Measurements from ENCODE around the gene GRIN3A. TPM values are rescaled to one million over a fixed set of nuclear protein-coding genes. Genes with fewer than 3 reads are reported as not detected.

Gene GRIN3A
- total RNA-seq, 1 experiment from 2014 or later: not detected

DNA sequence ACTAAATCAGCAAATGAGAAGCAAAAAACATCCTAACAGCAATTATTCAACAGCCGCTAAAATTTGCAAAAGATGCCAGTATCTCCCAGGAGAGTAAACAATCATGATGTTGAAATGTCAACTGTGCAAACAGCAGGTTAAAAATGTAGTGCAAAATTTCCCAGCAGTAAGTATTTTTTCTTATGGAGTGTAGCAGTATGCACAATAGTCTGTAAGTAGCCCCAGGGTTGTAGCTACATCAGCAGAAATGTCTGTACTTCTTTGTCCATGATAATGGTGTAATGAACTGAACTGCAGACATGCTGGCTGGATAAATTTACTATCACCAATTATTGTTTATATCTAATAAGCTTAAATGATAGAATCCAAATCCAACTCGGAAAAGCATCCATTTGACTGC is 31.4 kb downstream of the GRIN3A start:
- DNase-seq (ENCODE audit: low spot score): no peak
- in situ Hi-C loops (cut with HindIII; ENCODE audit: low sequenced_read_pairs): no loop called here

DNA sequence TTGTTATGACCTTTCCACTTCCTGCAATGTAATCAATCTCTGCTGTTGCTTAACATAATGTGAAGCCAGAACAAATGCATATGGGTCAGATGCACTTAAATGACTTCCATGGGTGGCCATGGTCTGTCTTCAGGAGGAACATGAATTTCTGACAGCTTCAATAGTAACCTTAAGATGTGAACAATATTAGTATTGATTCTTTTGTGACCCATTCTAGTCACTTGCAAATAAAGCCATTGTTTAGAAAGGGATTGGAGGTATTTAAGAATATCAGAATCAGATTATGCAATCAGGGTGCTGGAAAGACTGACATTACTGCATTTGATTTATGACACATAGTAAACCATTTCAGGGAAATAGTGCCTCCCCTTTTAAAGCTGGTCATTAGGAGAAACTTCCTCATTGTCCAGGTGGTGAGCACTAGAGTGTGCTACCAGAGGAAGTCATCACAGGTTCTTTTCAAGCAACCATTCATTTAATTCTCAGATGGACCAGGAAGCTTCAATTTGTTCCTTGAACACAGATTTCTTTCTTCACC is 32.1 kb downstream of the GRIN3A start:
- in situ Hi-C loops (cut with HindIII; ENCODE audit: low sequenced_read_pairs): no loop called here
- DNase-seq (ENCODE audit: low spot score): no peak

DNA sequence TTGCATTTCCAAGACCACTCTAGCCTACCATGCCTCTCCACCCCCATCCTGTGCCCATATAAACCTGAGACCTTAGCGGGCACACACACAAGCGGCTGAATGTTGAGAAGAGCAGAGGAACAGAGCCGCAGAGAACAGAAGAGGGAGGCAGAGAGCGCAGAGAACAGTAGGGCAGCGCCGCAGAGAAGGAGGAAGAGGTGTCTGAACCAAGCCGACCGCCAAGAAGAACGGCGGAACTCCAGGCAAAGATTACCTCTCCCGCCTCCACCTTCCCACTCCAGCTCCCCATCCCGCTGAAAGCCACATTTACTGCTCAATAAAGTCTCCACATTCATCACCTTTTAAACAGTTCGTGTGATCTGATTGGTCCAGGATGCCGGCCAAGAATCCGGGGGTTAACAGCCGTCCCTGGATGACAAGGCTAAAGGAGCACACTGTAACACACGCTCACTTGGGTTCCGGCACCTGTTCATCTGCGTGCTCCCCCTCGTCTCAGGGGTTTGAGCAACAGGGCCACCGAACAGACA is 33.2 kb downstream of the GRIN3A start:
- DNase-seq (ENCODE audit: low spot score): peak; percentile 36
- in situ Hi-C loops (cut with HindIII; ENCODE audit: low sequenced_read_pairs): no loop called here

DNA sequence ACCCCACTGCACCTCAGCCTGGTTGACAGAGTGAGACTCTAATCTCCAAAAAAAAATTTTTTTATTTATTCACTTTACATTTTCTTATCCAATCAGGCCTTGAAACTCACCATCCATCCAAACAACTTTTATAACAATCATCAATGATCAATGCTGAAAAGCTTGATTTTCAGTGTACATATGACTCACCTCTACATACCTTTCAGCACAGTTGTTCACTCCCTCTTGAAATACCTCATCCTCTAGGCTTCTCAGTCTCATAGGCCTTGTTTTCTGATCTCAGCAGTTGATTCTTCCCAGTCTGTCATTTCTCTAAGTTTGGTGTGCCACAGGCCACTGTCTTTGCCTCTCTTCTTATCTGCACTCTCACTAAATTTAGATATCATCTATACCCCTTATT is 36.2 kb downstream of the GRIN3A start:
- in situ Hi-C loops (cut with HindIII; ENCODE audit: low sequenced_read_pairs): no loop called here
- no peak for DNase-seq (ENCODE audit: low spot score)

DNA sequence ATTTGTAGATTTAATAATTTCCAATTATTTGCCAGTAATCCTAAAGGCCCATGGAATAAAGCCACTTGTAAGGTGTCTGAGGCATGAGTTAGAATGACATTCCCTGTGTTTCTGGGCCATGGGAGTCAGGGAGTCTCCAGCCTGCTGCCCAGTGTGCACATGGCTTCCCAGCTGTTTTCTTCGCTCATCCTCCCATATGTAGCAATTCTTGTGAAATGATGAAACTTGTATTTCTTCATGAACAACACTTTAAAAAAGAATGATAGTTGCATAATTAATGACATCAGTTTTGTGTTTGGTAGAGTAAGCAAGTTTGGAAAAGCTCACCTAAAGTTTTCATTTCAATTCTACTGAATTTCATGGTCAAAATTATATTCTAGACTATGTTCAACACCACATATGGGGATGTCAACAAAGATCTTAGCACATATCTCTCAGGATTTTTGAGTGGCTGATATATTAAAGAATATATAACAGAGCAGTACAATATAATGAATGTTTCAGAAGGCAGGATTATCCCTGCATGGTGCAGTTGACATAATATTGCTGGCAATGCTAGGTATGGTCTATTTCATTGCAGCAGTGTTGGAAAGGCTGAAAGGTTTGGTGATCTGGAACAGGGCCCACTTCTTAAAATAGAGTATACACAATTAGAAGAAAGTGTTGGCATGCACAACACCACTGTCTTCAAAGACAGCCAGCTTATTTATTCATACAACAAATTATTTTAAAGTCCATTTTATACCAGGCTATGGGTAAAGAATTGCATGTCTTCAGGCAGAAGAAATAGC is 44.7 kb downstream of the GRIN3A start:
- DNase-seq (ENCODE audit: low spot score): peak; percentile 17
- in situ Hi-C loops (cut with HindIII; ENCODE audit: low sequenced_read_pairs): no loop called here

DNA sequence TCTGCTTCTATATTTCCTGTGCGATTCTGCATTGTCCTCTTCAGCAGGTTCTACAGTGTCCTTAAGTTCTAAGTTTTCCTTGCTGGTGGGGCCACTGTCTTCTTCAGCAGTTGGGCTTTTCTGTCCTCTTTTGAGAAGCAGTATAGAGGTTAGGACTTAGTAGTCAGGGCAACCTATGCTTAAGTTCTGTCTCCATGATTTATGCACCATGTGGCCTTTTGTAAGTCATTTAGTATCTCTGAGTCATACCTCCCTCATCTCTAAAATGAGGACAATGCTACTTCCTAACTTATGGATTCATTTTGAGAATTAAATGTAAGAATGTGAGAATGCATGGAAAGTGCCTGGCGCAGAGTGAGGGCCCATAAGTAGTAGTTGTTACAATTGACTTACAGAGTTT is 46.8 kb downstream of the GRIN3A start:
- no peak for DNase-seq (ENCODE audit: low spot score)
- in situ Hi-C loops (cut with HindIII; ENCODE audit: low sequenced_read_pairs): no loop called here

DNA sequence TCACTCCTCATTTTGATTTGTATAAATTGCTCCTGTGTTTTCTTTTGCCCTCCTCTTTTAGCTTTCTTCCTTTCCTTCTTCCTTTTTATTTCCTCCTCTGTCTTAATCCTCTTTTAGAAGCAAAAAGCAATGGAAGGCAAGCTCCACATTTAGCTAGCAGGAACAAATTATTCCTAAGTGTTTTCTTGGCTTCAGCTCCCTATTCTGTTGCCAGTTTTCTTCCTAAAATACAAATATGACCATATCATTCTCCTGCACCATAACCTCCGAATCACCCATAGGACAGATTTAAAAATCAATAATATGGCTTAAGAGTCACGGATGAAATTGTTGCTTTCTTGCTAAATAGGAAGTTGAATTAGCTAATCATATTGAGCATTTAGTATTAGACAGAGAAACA is 49.4 kb downstream of the GRIN3A start:
- DNase-seq (ENCODE audit: low spot score): no peak
- in situ Hi-C loops (cut with HindIII; ENCODE audit: low sequenced_read_pairs): no loop called here

DNA sequence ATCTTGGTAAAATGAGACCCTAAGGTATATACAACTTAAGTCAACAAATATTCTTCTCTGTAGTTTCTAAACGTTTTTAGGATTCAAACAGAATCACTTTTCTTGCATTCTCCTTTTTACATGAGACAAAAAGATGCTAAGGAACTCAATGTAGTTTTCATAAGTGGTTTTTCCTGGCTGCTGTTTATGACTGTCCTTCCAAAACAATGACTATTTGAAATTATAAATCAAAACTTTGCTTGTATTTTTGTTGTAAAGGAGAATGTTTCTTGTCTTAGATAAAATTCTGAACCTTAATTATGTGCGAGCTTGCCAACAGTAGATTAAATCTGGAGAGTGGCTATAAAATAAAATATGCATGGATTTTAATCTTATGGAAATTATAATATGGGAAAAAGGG is 53.8 kb downstream of the GRIN3A start:
- DNase-seq (ENCODE audit: low spot score): no peak
- in situ Hi-C loops (cut with HindIII; ENCODE audit: low sequenced_read_pairs): no loop called here

DNA sequence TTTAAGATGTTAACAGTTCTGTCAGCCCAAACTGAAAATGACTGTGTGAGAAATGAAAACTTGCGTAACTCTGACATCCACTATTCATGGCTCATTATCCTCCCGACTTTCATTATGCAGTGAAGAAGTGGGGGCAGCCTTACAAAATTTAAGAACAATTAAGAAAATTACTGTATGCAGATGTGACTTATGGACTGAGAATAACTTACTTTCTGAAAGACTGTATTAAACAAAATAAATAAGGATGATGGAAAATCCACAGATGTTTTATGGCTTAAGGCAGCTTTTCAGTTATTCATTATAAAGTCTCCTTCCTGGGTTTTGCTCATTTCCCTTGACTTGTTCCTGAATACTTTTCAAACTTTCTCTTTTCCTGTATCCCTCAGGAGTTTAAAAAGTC is 55.2 kb downstream of the GRIN3A start:
- in situ Hi-C loops (cut with HindIII; ENCODE audit: low sequenced_read_pairs): no loop called here
- no peak for DNase-seq (ENCODE audit: low spot score)

DNA sequence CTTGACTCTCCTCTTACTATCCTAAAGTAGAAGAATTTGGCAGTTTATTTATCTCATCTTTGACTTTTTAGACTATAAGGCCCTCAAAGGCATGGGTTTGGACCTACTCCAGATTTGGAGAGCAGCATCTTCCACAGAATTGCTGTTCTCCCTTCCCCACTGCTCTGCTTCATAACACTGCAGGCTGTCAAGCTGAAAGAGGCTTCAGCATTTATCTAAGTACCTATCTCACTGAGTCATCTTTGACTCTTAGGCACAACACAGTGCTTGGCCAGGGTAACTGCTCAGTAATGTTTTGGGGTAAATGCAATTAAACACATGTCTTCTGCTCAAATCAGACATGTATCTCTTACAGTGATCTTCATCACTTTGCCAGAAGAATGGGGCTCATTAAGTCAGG is 60.6 kb downstream of the GRIN3A start:
- DNase-seq (ENCODE audit: low spot score): no peak
- in situ Hi-C loops (cut with HindIII; ENCODE audit: low sequenced_read_pairs): no loop called here

DNA sequence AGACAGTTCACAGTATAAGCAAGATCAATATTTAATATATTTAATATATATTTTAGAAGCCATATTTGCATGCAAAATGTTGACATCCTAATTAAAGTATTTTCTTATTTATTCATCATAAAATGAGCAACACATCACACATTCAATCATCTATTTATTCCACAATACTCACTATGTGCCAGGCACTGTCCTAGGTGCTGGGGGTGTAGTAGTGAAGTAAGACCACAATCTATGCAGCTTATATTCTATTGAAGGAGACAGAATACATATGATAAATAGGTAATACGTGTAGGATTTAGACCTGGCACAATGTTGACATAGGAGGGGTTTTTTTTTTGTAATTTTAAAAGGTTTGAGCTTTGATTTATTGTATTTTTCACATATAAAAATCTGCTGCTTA is 63.1 kb downstream of the GRIN3A start:
- DNase-seq (ENCODE audit: low spot score): no peak
- in situ Hi-C loops (cut with HindIII; ENCODE audit: low sequenced_read_pairs): no loop called here

DNA sequence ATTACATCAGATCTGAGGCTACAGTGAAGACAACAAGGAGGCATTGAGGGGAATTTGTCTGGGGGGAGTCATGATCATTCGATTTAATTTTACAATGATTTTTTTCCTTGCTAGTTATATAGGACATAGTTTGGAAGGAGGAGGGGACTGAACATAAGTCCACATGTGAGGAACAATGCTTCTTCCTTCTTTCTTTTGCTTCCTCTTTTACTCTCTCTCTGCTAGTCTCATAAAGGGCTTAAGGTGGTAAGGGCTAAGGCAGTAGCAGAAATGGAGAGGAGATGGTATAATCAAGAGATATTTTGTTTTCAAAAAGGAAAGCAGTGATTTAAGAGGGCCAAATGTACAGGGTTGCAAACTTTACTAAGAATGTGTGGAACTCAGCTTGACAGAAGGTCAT is 64.3 kb downstream of the GRIN3A start:
- DNase-seq (ENCODE audit: low spot score): no peak
- in situ Hi-C loops (cut with HindIII; ENCODE audit: low sequenced_read_pairs): no loop called here

DNA sequence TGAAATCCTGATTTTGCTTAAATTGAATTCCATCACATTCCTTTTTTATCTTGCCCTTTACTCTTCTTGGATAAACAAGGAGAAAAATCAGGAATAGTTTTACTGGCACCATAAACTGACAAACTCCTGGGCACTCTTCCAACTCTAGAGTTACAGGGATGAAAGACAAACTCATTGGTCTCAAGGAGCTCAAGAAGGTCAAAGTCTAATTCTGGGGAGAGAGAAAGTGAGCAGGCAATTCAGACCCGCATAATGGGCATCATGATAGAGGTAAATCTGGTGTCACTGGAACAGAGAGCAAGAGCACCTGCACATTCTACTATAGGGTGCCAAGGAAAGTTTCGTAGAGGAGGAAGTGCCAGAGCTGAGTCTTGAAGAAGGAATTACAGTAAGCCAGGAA is 64.8 kb downstream of the GRIN3A start:
- in situ Hi-C loops (cut with HindIII; ENCODE audit: low sequenced_read_pairs): no loop called here
- no peak for DNase-seq (ENCODE audit: low spot score)

DNA sequence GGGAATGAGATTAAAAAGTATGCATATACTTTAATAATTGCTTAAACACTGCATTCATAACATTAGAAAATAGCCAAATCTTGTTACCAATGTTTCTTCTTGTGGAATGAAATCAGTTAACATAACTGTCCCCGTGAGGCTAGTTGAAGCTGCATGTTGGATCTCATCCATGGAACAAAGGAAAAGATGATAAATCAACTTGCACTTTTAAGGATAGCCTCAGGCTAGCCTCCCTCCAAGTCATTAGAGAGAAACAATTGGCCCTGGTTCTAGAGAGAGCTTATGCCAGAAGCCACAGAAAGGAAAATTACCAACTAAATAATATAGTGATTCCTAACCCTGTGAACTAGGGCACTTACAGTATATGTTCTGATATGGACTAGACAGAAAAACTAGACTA is 66.9 kb downstream of the GRIN3A start:
- no peak for DNase-seq (ENCODE audit: low spot score)
- in situ Hi-C loops (cut with HindIII; ENCODE audit: low sequenced_read_pairs): no loop called here

DNA sequence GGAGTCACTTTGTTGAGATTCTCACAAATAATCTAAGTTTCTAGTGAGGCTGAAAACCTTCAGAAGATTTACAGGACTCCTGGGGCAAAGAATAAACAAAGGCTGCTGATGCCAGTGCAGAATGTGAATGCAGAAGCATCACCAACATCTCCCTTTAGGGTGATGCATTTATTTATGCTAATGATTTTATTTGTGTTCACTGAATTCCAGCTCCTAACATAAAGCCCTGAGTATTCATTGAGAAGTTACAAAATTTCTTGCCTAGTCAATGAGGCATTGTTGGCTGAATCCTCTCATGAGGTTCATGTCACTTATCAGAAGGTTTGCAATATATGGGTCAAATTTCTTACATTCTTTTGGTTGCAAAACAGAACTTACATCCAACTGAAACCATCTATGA is 70.0 kb downstream of the GRIN3A start:
- no peak for DNase-seq (ENCODE audit: low spot score)
- in situ Hi-C loops (cut with HindIII; ENCODE audit: low sequenced_read_pairs): no loop called here

DNA sequence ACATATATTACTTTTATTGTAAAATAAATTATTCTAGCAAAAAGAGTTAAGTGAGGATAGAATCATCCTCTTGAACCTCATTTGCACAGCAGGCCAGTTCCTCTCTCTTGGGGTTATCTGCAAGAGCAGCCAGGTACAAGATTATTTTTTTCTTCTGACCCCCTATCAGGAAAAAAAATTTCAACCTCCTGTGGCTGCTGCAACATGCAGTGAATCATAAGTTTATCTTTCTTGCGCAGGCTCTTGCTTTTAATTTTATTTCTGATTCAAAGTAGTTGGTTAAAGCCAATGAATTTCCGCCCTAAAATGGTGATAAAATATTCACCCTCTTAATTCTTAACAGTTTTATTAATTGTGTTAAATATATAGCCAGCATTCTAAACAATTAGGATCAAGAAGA is 74.0 kb downstream of the GRIN3A start:
- in situ Hi-C loops (cut with HindIII; ENCODE audit: low sequenced_read_pairs): no loop called here
- no peak for DNase-seq (ENCODE audit: low spot score)

DNA sequence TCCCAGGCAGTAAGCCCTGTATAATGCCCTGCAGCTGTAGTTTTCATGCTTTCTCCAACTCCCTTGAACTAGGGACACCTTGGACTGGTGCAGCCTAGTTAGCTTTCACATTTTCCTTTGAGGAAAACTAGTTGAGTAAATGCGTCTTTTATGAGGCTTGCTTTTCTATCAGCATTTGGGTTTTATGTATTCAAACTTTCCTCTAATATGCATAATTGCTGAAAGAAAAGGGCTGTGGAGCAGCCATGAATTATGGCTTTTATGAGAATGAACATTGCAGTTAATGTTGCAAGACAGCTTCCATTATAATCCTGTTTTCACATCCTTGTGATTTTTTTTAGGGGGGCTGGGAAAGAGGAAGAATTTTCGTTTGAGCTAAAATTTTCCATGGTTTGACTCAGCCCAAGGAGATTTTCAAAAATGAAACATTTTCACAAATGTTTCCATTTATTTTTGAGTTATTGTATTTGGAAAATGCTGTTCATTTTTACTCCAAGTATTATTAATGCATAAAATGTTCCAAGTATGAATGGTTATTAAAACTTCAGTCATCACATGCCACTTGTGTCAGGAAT is 85.8 kb downstream of the GRIN3A start:
- DNase-seq (ENCODE audit: low spot score): no peak
- in situ Hi-C loops (cut with HindIII; ENCODE audit: low sequenced_read_pairs): no loop called here

DNA sequence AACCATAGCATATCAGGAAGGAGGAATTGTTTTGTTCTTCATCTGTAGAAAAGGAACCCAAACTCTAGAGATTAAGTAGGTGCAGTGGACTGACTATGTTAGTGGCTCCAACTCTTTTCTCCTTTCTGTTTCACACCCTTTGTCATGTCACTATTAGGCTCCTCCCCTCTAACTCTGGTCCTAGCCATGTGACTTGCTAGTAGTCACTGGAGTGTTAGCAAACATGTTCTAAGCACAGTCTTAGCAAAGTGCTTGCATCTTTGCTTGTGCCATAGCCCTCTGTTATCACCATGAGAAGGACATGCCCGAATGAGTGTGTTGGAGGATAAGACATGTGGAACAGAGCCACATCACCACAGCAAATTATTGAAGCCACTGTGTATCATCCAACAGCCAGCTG is 88.3 kb downstream of the GRIN3A start:
- in situ Hi-C loops (cut with HindIII; ENCODE audit: low sequenced_read_pairs): no loop called here
- no peak for DNase-seq (ENCODE audit: low spot score)

DNA sequence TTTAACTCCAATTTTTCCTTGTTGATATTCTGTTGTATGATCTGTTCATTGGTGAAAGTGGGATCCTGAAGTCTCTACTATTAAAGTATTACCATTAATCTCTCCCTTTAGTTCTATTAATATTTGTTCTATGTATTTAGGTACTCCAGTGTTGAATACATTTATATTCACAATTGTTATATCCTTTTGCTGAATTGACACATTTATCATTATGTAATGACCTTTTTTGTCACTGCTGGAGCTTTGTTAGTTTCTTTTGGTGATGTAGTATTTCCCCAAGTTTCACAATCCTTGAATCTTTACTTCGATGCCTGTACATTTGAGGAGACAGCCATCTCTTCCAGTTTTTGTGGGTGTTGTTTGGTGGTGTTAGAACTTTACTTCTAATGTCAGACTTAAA is 90.0 kb downstream of the GRIN3A start:
- in situ Hi-C loops (cut with HindIII; ENCODE audit: low sequenced_read_pairs): no loop called here
- no peak for DNase-seq (ENCODE audit: low spot score)

DNA sequence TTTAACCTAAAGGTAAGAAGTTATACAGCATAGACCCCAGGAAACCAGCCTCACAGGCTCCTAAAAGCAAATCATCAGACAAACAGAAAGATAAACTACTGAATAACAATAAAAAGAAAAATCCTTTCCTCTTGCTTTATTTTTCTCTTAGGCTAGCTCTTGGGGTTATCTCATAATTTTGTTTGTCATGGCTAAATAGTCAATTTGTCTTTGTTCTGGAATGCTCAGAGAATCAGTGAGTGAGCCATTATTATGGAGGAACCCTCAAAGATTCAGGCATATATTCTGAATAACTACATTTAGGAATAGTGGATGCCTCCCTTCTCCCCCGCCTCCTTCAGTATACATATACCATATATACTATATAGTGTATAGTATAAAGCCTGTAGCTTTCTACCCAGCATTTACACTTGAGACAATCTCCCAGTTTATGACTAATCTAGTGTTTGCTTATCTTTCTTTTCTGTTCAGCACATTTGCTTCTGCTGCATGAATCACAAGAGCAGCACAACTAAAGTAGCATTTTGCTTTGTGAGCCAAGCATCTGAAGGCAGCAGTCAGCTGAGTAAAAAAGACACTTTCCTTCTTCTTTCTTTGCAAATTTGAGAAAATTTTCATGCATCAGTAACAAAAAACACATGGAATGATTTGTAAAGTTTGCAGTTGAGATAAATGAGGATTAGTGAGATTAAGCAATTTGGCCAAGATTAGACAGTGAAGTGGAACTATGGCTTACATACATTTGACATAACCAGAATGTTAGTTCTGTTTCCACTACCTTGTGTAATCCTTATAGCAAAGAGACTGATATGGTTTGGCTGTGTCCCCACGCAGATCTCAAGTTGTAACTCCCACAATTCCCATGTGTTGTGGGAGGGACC is 98.4 kb downstream of the GRIN3A start:
- in situ Hi-C loops (cut with HindIII; ENCODE audit: low sequenced_read_pairs): no loop called here
- no peak for DNase-seq (ENCODE audit: low spot score)

Measured in G401 (cell line).